Ectodermal cell (in vitro differentiated cells): ENCODE results near the gene RSL1D1.
"Not testable (repeated sequence)": the region's sequence is repeated elsewhere in the genome, so short reads cannot be mapped to it uniquely, and the experiment has no call there.

Source experiments
- H3K27ac ChIP-seq: 2 replicates; pipeline ENCODE4 v1.7.0; 2013; ENCODE audit warnings: mild to moderate bottlenecking, low read depth, low read length; ENCODE audit not compliant: insufficient read depth, poor library complexity, severe bottlenecking
- H3K27me3 ChIP-seq: 2 replicates; pipeline ENCODE4 v1.7.0; 2013; ENCODE audit warnings: mild to moderate bottlenecking, low read length; ENCODE audit not compliant: insufficient read depth, control insufficient read depth, poor library complexity, severe bottlenecking
- H3K36me3 ChIP-seq: one replicate; pipeline ENCODE4 v1.7.0; 2013; ENCODE audit warnings: low read length; ENCODE audit not compliant: control insufficient read depth, insufficient read depth
- H3K4me1 ChIP-seq: one replicate; pipeline ENCODE4 v1.7.0; 2013; ENCODE audit warnings: low read length; ENCODE audit not compliant: control insufficient read depth, insufficient read depth
- H3K4me3 ChIP-seq: 2 replicates; pipeline ENCODE4 v1.7.0; 2013; ENCODE audit warnings: low read depth, low read length, control low read depth; ENCODE audit not compliant: insufficient read depth
- H3K9me3 ChIP-seq: 2 replicates; pipeline ENCODE4 v1.7.0; 2013; ENCODE audit warnings: mild to moderate bottlenecking, low read length, moderate library complexity; ENCODE audit not compliant: control insufficient read depth
- WGBS, 2 experiments: methylation state at CpG; one replicate each; pipeline ENCODE4 v1.1.7; 2013; ENCODE audit warnings: missing lambda C conversion rate in 2 of 2; 5-methylcytosine and 5-hydroxymethylcytosine counted together

Gene RSL1D1

DNA sequence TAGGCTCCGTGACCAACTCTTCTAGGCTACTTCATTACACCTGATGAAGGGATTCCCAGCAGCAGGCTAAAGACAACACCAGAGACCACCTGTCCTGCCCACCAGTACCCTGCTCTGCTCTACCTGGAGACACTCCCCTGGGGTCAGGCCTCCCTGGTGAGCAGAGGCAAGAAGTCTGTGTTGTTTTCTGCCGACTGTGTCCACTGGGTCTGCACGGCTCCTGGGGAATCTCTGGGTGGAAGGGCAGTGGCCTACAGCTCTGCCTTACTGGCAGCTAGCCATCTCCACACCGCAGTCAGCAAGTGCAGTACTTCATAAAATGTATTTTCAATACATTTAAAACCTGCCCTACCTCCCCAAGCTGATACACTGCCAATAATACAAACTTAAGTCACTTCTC is 6.8 kb downstream of the RSL1D1 start:
- H3K4me1 ChIP-seq = no peaks in the 10 kb centered on the region
- H3K27me3 ChIP-seq = no peaks in the 10 kb centered on the region
- 96 to 98% methylated on average over 4 of the region's 4 CpGs for WGBS, 2 experiments
- no peak overlapping the region for H3K27ac ChIP-seq
- H3K4me3 ChIP-seq = no peak overlapping the region
- no peaks in the 10 kb centered on the region for H3K9me3 ChIP-seq
- peaks cover 62% of the 10 kb centered on the region for H3K36me3 ChIP-seq

- no peaks in the 10 kb centered on the region for H3K9me3 ChIP-seq
- no peak overlapping the region for H3K27ac ChIP-seq
- H3K36me3 ChIP-seq = peaks cover 69% of the 10 kb centered on the region
- no peaks in the 10 kb centered on the region for H3K27me3 ChIP-seq
- no peak overlapping the region for H3K4me3 ChIP-seq
- no peaks in the 10 kb centered on the region for H3K4me1 ChIP-seq
- WGBS, 2 experiments = 96% methylated on average over 5 of the region's 5 CpGs
Measured at GRCh38 chr16:11843861-11844260, 7.5 kb downstream of the RSL1D1 start.

- H3K4me1 ChIP-seq = no peaks in the 10 kb centered on the region
- peaks cover 70% of the 10 kb centered on the region for H3K36me3 ChIP-seq
- H3K4me3 ChIP-seq = no peak overlapping the region
- H3K27me3 ChIP-seq = no peaks in the 10 kb centered on the region
- WGBS, 2 experiments = 90 to 95% methylated on average over 11 of the region's 11 CpGs
- H3K27ac ChIP-seq = no peak overlapping the region
- H3K9me3 ChIP-seq = no peaks in the 10 kb centered on the region
Measured at GRCh38 chr16:11843206-11843605, 8.1 kb downstream of the RSL1D1 start.

DNA sequence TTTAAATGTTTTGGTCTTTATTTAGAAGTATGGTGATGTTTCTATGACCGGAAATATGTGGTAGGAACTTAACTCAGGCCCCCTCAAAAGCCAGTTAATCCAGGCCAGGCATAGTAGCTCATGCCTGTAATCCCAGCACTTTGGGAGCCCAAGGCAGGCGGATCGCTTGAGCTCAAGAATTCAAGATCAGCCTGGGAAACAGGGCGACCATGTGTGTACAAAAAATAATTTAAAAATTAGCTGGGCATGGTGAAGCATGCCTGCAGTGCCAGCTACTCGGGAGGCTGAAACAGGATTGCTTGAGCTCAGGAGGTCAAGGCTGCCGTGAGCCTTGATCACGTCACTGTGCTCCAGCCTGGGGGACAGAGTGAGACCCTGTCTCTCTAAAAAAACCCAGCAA is 10.3 kb downstream of the RSL1D1 start:
- Histone ChIP-seq H3K9me3 (no peaks in the 10 kb centered on the region), H3K27ac (no peak overlapping the region), H3K4me3 (no peak overlapping the region), H3K4me1 (no peaks in the 10 kb centered on the region), H3K27me3 (no peaks in the 10 kb centered on the region), H3K36me3 (peaks cover 78% of the 10 kb centered on the region)
- 93 to 95% methylated on average over 7 of the region's 7 CpGs for WGBS, 2 experiments

GRCh38 chr16:11836650-11837244 is 14.6 kb downstream of the RSL1D1 start:
- Histone ChIP-seq H3K9me3 (no peaks in the 10 kb centered on the region), H3K4me3 (no peak overlapping the region), H3K27ac (no peak overlapping the region), H3K27me3 (no peaks in the 10 kb centered on the region), H3K36me3 (peaks cover 48% of the 10 kb centered on the region), H3K4me1 (no peaks in the 10 kb centered on the region)
- WGBS, 2 experiments = 90 to 94% methylated on average over 7 of the region's 7 CpGs

GRCh38 chr16:11835891-11836649 is 15.3 kb downstream of the RSL1D1 start:
- H3K4me3 ChIP-seq = no peak overlapping the region
- H3K9me3 ChIP-seq = no peaks in the 10 kb centered on the region
- no peaks in the 10 kb centered on the region for H3K27me3 ChIP-seq
- H3K4me1 ChIP-seq = no peaks in the 10 kb centered on the region
- WGBS, 2 experiments = 86 to 88% methylated on average over 9 of the region's 9 CpGs
- peaks cover 44% of the 10 kb centered on the region for H3K36me3 ChIP-seq
- no peak overlapping the region for H3K27ac ChIP-seq

- Histone ChIP-seq H3K27me3 (no peaks in the 10 kb centered on the region), H3K36me3 (peaks cover 37% of the 10 kb centered on the region), H3K9me3 (no peaks in the 10 kb centered on the region), H3K4me3 (no peak overlapping the region), H3K27ac (no peak overlapping the region), H3K4me1 (no peaks in the 10 kb centered on the region)
- WGBS, 2 experiments = 89 to 92% methylated on average over 4 of the region's 4 CpGs
Measured at GRCh38 chr16:11835309-11835708, 16.0 kb downstream of the RSL1D1 start.

DNA sequence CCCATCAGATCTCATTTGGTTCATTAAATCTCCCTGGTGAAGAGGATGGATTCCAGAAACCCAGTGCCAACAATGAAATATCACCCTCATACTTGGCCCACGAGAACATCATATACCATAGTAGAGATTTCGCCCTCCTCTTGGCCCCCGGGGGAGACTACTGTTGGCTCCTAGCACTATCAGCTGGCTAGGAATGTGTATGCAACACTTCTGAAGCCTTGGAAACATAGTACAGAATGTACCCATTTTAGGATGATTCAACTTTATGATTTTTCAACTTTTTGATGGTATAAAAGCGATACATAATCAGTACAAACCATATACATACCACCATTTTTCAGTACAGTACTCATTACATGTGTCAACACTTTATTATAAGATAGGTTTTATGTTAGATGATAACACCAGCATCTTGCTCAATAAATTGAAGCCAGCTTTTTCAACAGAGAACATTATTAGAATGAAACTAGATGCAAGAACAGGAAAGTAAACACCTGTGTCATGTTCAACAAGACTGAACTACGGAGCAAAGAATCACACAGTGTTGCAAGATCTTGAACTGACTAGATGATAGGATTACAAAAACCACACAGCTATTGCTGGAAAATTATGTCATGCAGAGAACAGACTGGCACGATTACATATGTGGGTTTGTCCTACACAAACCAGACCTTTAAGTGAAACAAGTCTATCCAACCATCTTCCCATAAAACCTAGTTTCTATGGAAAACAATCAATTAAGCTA is 17.2 kb downstream of the RSL1D1 start:
- no peak overlapping the region for H3K4me3 ChIP-seq
- no peak overlapping the region for H3K27ac ChIP-seq
- H3K9me3 ChIP-seq = no peaks in the 10 kb centered on the region
- no peaks in the 10 kb centered on the region for H3K4me1 ChIP-seq
- H3K27me3 ChIP-seq = no peaks in the 10 kb centered on the region
- WGBS, 2 experiments = 94 to 95% methylated on average over 5 to 6 of the region's 6 CpGs
- peaks cover 25% of the 10 kb centered on the region for H3K36me3 ChIP-seq

- Histone ChIP-seq H3K27ac (no peak overlapping the region), H3K4me3 (no peak overlapping the region), H3K4me1 (no peaks in the 10 kb centered on the region), H3K27me3 (no peaks in the 10 kb centered on the region), H3K36me3 (no peaks in the 10 kb centered on the region), H3K9me3 (no peaks in the 10 kb centered on the region)
- WGBS, 2 experiments = 86 to 87% methylated on average over 5 of the region's 5 CpGs
Measured at GRCh38 chr16:11828696-11829095, 22.6 kb downstream of the RSL1D1 start.

DNA sequence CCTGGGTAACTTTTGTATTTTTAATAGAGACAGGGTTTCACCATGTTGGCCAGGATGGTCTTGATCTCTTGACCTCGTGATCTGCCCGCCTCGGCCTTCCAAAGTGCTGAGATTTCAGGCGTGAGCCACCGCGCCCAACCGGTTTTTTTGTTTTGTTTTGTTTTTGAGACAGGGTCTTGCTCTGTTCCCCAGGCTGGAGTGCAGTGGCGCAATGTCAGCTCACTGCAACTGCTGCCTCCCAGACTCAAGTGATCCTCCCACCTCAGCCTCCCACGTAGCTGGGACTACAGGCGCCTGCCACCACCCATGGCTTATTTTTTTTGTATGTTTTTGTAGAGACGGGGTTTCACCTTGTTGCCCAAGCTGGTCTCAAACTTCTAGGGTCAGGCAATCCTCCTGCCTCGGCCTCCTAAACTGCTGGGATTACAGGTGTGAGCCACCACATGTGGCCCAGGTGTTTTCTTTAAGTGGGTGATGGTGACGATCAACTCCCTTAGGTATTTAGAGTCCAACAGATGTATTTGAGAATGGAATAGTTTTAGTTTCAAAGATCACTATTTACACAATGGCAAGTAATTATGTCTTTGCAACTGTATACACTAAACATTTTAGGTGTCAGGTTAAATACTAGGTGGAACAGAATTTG is 25.7 kb downstream of the RSL1D1 start:
- WGBS, 2 experiments = 89 to 92% methylated on average over 13 of the region's 13 CpGs
- not testable (repeated sequence) for H3K27me3 ChIP-seq, H3K9me3 ChIP-seq, H3K4me1 ChIP-seq, H3K4me3 ChIP-seq, H3K36me3 ChIP-seq, H3K27ac ChIP-seq
